ENCODE measurements around the gene CRIM1. TPM values are rescaled to one million over a fixed set of nuclear protein-coding genes. Genes with fewer than 3 reads are reported as not detected.

CRIM1 gene
- total RNA-seq, 1 donor from 2014 or later, result 246 TPM

- no peaks in the 10 kb centered on the region for H3K27me3 Mint-ChIP-seq (ENCODE audit: unreplicated experiment)
- H3K9me3 Mint-ChIP-seq (ENCODE audit: unreplicated experiment), result no peaks in the 10 kb centered on the region
- peaks cover 22% of the 10 kb centered on the region for H3K4me1 Mint-ChIP-seq (ENCODE audit: unreplicated experiment)
- H3K27ac Mint-ChIP-seq (ENCODE audit: unreplicated experiment), result no peak overlapping the region
- H3K36me3 Mint-ChIP-seq (ENCODE audit: low read depth, unreplicated experiment), result peaks cover 53% of the 10 kb centered on the region
- H3K4me3 Mint-ChIP-seq (ENCODE audit: unreplicated experiment), result peak overlapping the region; percentile 67
- no peak for DNase-seq (ENCODE audit: low spot score)
- no peak for TF ChIP-seq CTCF (IDR thresholded peaks at IDR 0.05; ENCODE audit: unreplicated experiment)
These were observed 108.6 kb downstream of the CRIM1 start for GRCh38 chr2:36464006-36464721.

GRCh38 chr2:36466135-36466534 lies 110.6 kb downstream of the CRIM1 start:
- no peak overlapping the region for H3K27ac Mint-ChIP-seq (ENCODE audit: unreplicated experiment)
- peaks cover 31% of the 10 kb centered on the region for H3K4me1 Mint-ChIP-seq (ENCODE audit: unreplicated experiment)
- H3K4me3 Mint-ChIP-seq (ENCODE audit: unreplicated experiment), result no peak overlapping the region
- no peaks in the 10 kb centered on the region for H3K27me3 Mint-ChIP-seq (ENCODE audit: unreplicated experiment)
- H3K9me3 Mint-ChIP-seq (ENCODE audit: unreplicated experiment), result no peaks in the 10 kb centered on the region
- no peak for DNase-seq (ENCODE audit: low spot score)
- H3K36me3 Mint-ChIP-seq (ENCODE audit: low read depth, unreplicated experiment), result peaks cover 67% of the 10 kb centered on the region
- TF ChIP-seq CTCF (IDR thresholded peaks at IDR 0.05; ENCODE audit: unreplicated experiment), result no peak

DNA sequence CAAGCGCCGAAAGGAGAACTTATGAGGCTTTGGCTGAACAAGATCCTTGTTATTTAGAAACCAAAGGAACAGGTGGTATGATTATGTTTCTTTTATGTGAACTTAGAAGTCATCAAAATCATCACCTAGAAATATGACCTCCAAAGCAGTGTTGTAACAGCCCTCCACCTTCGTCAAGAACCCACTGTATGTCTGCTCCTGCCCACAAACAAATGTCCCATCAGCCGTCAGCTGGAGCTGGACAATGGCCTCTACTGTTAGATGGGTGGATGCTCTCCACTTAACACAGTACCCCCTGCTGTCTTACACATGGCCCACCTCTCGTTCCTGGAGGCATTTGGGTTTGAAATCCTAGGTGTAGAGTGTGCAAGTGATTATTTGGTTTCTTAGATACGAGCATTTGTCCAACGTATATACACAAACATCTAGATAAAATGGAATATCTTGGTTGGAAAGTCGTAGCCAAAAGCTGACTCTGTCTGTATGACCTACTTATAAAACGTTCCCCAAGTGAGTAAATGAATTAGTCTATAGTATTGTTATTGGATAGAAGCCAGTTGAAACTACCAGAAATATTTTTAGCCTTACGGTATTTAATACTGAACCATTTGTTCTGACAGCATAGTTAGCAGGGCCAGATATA lies 113.0 kb downstream of the CRIM1 start:
- Mint-ChIP-seq H3K4me1 (ENCODE audit: unreplicated experiment) (peaks cover 31% of the 10 kb centered on the region), H3K36me3 (ENCODE audit: low read depth, unreplicated experiment) (peaks cover 78% of the 10 kb centered on the region), H3K27ac (ENCODE audit: unreplicated experiment) (peak overlapping the region; percentile 41), H3K9me3 (ENCODE audit: unreplicated experiment) (no peaks in the 10 kb centered on the region), H3K4me3 (ENCODE audit: unreplicated experiment) (no peak overlapping the region), H3K27me3 (ENCODE audit: unreplicated experiment) (no peaks in the 10 kb centered on the region)
- TF ChIP-seq CTCF (IDR thresholded peaks at IDR 0.05; ENCODE audit: unreplicated experiment), result no peak
- no peak for DNase-seq (ENCODE audit: low spot score)

DNA sequence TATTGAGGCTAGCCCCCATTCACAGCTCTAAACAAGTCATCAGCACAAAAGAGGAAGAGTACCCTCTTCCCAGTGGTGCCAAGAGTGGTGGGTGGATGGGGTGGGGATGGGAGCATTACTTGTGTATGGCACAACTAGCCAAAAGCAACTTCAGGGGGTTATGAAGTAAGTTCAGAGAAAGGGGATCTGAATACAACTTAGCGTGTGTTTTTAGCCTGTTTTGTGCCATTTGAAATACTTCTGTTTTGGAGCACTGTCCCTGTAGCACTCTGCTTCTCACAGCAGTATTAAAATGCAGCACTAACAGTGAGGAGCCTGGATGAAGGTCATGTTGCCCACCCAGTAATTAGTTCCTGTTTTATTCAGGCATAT lies 113.5 kb downstream of the CRIM1 start:
- H3K4me3 Mint-ChIP-seq (ENCODE audit: unreplicated experiment), result no peak overlapping the region
- H3K36me3 Mint-ChIP-seq (ENCODE audit: low read depth, unreplicated experiment), result peaks cover 79% of the 10 kb centered on the region
- no peaks in the 10 kb centered on the region for H3K9me3 Mint-ChIP-seq (ENCODE audit: unreplicated experiment)
- TF ChIP-seq CTCF (IDR thresholded peaks at IDR 0.05; ENCODE audit: unreplicated experiment), result no peak
- no peak overlapping the region for H3K27ac Mint-ChIP-seq (ENCODE audit: unreplicated experiment)
- DNase-seq (ENCODE audit: low spot score), result no peak
- peaks cover 30% of the 10 kb centered on the region for H3K4me1 Mint-ChIP-seq (ENCODE audit: unreplicated experiment)
- no peaks in the 10 kb centered on the region for H3K27me3 Mint-ChIP-seq (ENCODE audit: unreplicated experiment)

DNA sequence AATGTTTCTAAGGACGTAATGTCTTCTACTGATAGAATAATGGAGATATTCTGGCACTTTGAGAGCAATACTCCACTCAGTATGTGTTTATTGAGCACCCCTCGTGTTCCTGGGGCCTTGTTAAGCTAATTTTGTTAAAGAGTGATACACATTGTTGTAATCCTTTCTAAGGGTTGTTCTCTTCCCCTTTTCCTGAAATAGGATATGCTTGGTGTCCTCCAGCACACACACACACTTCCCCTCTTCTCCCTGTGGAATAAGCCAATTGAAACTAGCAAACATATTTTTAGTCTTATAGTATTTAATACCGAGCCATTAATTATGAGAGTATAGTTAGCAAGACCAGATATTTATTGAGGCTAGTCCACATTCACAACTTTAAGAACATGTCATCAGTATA lies 114.1 kb downstream of the CRIM1 start:
- H3K36me3 Mint-ChIP-seq (ENCODE audit: low read depth, unreplicated experiment), result peaks cover 79% of the 10 kb centered on the region
- H3K9me3 Mint-ChIP-seq (ENCODE audit: unreplicated experiment), result no peaks in the 10 kb centered on the region
- no peak for TF ChIP-seq CTCF (IDR thresholded peaks at IDR 0.05; ENCODE audit: unreplicated experiment)
- no peak overlapping the region for H3K4me3 Mint-ChIP-seq (ENCODE audit: unreplicated experiment)
- no peaks in the 10 kb centered on the region for H3K27me3 Mint-ChIP-seq (ENCODE audit: unreplicated experiment)
- H3K27ac Mint-ChIP-seq (ENCODE audit: unreplicated experiment), result no peak overlapping the region
- peaks cover 25% of the 10 kb centered on the region for H3K4me1 Mint-ChIP-seq (ENCODE audit: unreplicated experiment)
- DNase-seq (ENCODE audit: low spot score), result no peak
